ENCODE measurements around the gene PXDC1. TPM values are rescaled to one million over a fixed set of nuclear protein-coding genes. Genes with fewer than 3 reads are reported as not detected.

Gene PXDC1
- total and polyA plus RNA-seq, 2 donors (not counting 3 experiments of a cell fraction or from before 2014, with no cell fraction given): 60.9 to 121 TPM

DNA sequence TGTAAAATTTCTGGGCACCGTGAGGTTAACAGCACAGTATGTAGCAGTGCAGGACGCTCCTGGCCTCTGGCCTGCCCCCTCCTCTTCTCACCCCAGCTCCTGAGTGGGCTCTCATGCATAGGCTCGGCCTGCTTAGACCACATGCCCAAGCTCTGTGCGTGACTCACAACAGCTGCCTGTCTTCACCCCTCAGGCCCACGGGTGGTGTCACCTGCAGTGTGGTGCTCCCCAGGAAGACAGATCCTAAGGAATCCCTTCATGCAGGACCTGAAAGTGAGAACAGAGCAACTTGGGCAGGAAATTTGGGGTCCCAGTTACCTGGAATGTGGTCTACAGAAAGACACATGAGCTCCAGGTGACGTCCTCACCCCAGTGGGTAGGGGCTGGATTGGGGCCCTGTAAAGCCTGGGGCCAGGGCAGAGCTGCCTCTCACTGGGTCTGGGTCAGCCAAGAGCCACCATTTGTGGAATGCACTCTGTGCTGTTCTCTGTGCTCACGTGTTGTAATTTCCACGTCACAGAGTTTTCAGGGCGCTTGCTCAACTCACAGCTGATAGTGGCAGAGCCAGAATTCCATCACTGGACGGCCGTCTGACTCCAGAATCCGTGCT is 37.0 kb upstream of the PXDC1 start:
- no peaks in the 10 kb centered on the region for H3K36me3 ChIP-seq (ENCODE audit: control insufficient read depth in 2 of 2, extremely low read depth in 1 of 2, insufficient read depth in 2 of 2, low read length in 2 of 2)
- H3K9me3 ChIP-seq (replicated peaks; ENCODE audit: control insufficient read depth, insufficient read depth, low read length): no peaks in the 10 kb centered on the region
- CTCF ChIA-PET: interaction anchor here (0.9 to 1.4 kb wide), 3 partner anchors 27 to 61 kb away, joined by 3 to 4 read pairs (median 4); partner anchors contain the start of gene FAM50B
- intact Hi-C loops (cut with micrococcal nuclease): no loop called here
- no peak overlapping the region for H3K27ac ChIP-seq (ENCODE audit: insufficient read depth, low read depth, low read length)
- no peak overlapping the region for H3K4me3 ChIP-seq (replicated peaks in 1 of 3; ENCODE audit: insufficient read depth in 1 of 3, low read depth in 1 of 3, low read length in 3 of 3)
- no peak overlapping the region for H3K4me2 ChIP-seq (ENCODE audit: insufficient read depth, low read length)
- no peak overlapping the region for H3K9ac ChIP-seq (replicated peaks; ENCODE audit: extremely low read depth, insufficient read depth, low read length)
- H3K79me2 ChIP-seq (ENCODE audit: control insufficient read depth, insufficient read depth, low read length): no peaks in the 10 kb centered on the region
- DNase-seq (ENCODE audit: low read depth, low spot score) (no peak), FAIRE-seq (no peak)
- no peaks in the 10 kb centered on the region for H3K27me3 ChIP-seq (ENCODE audit: control insufficient read depth in 2 of 2, insufficient read depth in 2 of 2, low read length in 2 of 2)
- dilution Hi-C loops (cut with MboI; ENCODE audit: extremely low pct_ligation_motif_present, low sequenced_read_pairs): no loop called here
- H3K4me1 ChIP-seq (ENCODE audit: control insufficient read depth, extremely low read depth, insufficient read depth, low read length): no peaks in the 10 kb centered on the region
- BruUV-seq (replicated peaks): no TSS peak
- TF ChIP-seq, protein P1, sequence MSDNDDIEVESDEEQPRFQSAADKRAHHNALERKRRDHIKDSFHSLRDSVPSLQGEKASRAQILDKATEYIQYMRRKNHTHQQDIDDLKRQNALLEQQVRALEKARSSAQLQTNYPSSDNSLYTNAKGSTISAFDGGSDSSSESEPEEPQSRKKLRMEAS (IDR thresholded peaks at IDR 0.05; ENCODE audit: insufficient read depth, insufficient read length): no peak
- TF ChIP-seq POLR2AphosphoS5 (IDR thresholded peaks at IDR 0.05; ENCODE audit: insufficient read depth, low read depth, low read length) (no peak), GATA2 (IDR thresholded peaks at IDR 0.05; ENCODE audit: insufficient read depth, insufficient read length, low read depth, low read length) (no peak), FOS (IDR thresholded peaks at IDR 0.05; ENCODE audit: borderline replicate concordance, insufficient read depth, low read length) (no peak)
- TF ChIP-seq, protein P2, sequence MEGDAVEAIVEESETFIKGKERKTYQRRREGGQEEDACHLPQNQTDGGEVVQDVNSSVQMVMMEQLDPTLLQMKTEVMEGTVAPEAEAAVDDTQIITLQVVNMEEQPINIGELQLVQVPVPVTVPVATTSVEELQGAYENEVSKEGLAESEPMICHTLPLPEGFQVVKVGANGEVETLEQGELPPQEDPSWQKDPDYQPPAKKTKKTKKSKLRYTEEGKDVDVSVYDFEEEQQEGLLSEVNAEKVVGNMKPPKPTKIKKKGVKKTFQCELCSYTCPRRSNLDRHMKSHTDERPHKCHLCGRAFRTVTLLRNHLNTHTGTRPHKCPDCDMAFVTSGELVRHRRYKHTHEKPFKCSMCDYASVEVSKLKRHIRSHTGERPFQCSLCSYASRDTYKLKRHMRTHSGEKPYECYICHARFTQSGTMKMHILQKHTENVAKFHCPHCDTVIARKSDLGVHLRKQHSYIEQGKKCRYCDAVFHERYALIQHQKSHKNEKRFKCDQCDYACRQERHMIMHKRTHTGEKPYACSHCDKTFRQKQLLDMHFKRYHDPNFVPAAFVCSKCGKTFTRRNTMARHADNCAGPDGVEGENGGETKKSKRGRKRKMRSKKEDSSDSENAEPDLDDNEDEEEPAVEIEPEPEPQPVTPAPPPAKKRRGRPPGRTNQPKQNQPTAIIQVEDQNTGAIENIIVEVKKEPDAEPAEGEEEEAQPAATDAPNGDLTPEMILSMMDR (IDR thresholded peaks at IDR 0.05; ENCODE audit: extremely low read depth in 1 of 2, insufficient read depth in 1 of 2, low read depth in 1 of 2, low read length in 2 of 2): no peak
- no peaks in the 10 kb centered on the region for H3K9me1 ChIP-seq (replicated peaks; ENCODE audit: control insufficient read depth, extremely low read depth, insufficient read depth, low read length)
- no peak overlapping the region for H2AFZ ChIP-seq (ENCODE audit: low read depth, low read length)
- POLR2A ChIA-PET: no interaction called here
- no peaks in the 10 kb centered on the region for H4K20me1 ChIP-seq (replicated peaks; ENCODE audit: control insufficient read depth, extremely low read depth, insufficient read depth, low read length)

Measured in endothelial cell of umbilical vein (primary cell).